ENCODE data around the gene ARHGAP4. TPM values are rescaled to one million over a fixed set of nuclear protein-coding genes. Genes with fewer than 3 reads are reported as not detected.
A peak's percentile ranks its signal among the peaks of the same experiment; 100 is the strongest.

Gene ARHGAP4
- total RNA-seq, 4 donors from 2014 or later, result 23.6 to 211 (median 57.6) TPM

GRCh38 chrX:153938226-153938786 is 12.2 kb upstream of the ARHGAP4 start:
- Histone ChIP-seq H3K9me3 (no peaks in the 10 kb centered on the region), H3K4me1 (peaks cover 0 to 14% (median 0%) of the 10 kb centered on the region in 4 donors), H3K4me3 (no peak overlapping the region), H3K36me3 (no peaks in the 10 kb centered on the region), H3K27me3 (no peaks in the 10 kb centered on the region), H3K27ac (no peak overlapping the region)
- DNase-seq, result no peak
- TF ChIP-seq POLR2A (IDR thresholded peaks at IDR 0.05) (no peak), CTCF (IDR thresholded peaks at IDR 0.05) (peak in 1 of 6 experiments; percentile 9)

- no peaks in the 10 kb centered on the region for H3K9me3 ChIP-seq
- DNase-seq, result no peak
- H3K4me3 ChIP-seq, result no peak overlapping the region
- no peak for TF ChIP-seq CTCF (IDR thresholded peaks at IDR 0.05)
- no peak for TF ChIP-seq POLR2A (IDR thresholded peaks at IDR 0.05)
- no peak overlapping the region for H3K27ac ChIP-seq
- H3K4me1 ChIP-seq, result peaks cover 0 to 14% (median under 1%) of the 10 kb centered on the region in 4 donors
- no peaks in the 10 kb centered on the region for H3K27me3 ChIP-seq
- H3K36me3 ChIP-seq, result peaks cover 0 to 3% (median 0%) of the 10 kb centered on the region in 3 donors
These were observed 11.0 kb upstream of the ARHGAP4 start for GRCh38 chrX:153937056-153937455.

GRCh38 chrX:153935326-153935851 is 9.3 kb upstream of the ARHGAP4 start:
- Histone ChIP-seq H3K27me3 (no peaks in the 10 kb centered on the region), H3K27ac (peak overlapping the region in 2 of 4 donors; percentile 66 to 71), H3K4me3 (peak overlapping the region; percentile 49 to 87 (median 78)), H3K4me1 (peaks cover 0 to 14% (median 2%) of the 10 kb centered on the region in 4 donors), H3K36me3 (peaks cover 0 to 17% (median 0%) of the 10 kb centered on the region in 3 donors), H3K9me3 (no peaks in the 10 kb centered on the region)
- no peak for TF ChIP-seq CTCF (IDR thresholded peaks at IDR 0.05)
- TF ChIP-seq POLR2A (IDR thresholded peaks at IDR 0.05), result no peak
- DNase-seq, result no peak

GRCh38 chrX:153934762-153935325 is 8.8 kb upstream of the ARHGAP4 start, which contains the start of gene NAA10:
Gene NAA10 (minus strand): TSS chrX:153935037. CDS start chrX:153934904, 133 bp downstream.
- DNase-seq, result peak; percentile 68 to 85 (median 80)
- Histone ChIP-seq H3K9me3 (no peaks in the 10 kb centered on the region), H3K4me1 (peaks cover 0 to 14% (median 2%) of the 10 kb centered on the region in 4 donors), H3K36me3 (peaks cover 0 to 21% (median 0%) of the 10 kb centered on the region in 3 donors), H3K4me3 (peak within 1 kb of the TSS; percentile 49 to 87 (median 78)), H3K27ac (peak within 1 kb of the TSS; percentile 57 to 71 (median 62)), H3K27me3 (no peaks in the 10 kb centered on the region)
- peak in 1 of 2 donors; percentile 41 for TF ChIP-seq POLR2A (IDR thresholded peaks at IDR 0.05)
- TF ChIP-seq CTCF (IDR thresholded peaks at IDR 0.05), result no peak

- TF ChIP-seq POLR2A (IDR thresholded peaks at IDR 0.05) (no peak), CTCF (IDR thresholded peaks at IDR 0.05) (no peak)
- H3K9me3 ChIP-seq, result no peaks in the 10 kb centered on the region
- peak overlapping the region; percentile 49 to 87 (median 78) for H3K4me3 ChIP-seq
- peak in 1 of 3 donors; percentile 50 for DNase-seq
- H3K27ac ChIP-seq, result peak overlapping the region; percentile 57 to 71 (median 62)
- peaks cover 0 to 21% (median 0%) of the 10 kb centered on the region in 3 donors for H3K36me3 ChIP-seq
- peaks cover 0 to 18% (median 2%) of the 10 kb centered on the region in 4 donors for H3K4me1 ChIP-seq
- H3K27me3 ChIP-seq, result no peaks in the 10 kb centered on the region
These were observed 8.2 kb upstream of the ARHGAP4 start for GRCh38 chrX:153934148-153934761.

All from Peyer's patch (tissue), 4 donors.